Endometrium (tissue), 2 donors: Measurements from ENCODE around the gene CHRD.

ENCODE experiments used
- FAIRE-seq: peaks from 2 replicates; lab custom pipeline; 2012; peaks lifted over from hg19 to GRCh38; lab: Jason Lieb, UNC
- donor health status: control.
- donor health status: control.

The CHRD gene

GRCh38 chr3:184360929-184361531 lies 18.8 kb upstream of the CHRD start:
- no peak for FAIRE-seq

GRCh38 chr3:184361532-184361931 lies 18.3 kb upstream of the CHRD start, which contains the start of the genes CLCN2 and POLR2H:
TSS of gene CLCN2 (minus strand) at chr3:184361605. CDS start at chr3:184361479, 126 bp downstream.
TSS of gene POLR2H (plus strand) at chr3:184361710. CDS start at chr3:184363493, 1,783 bp downstream.
- no peak for FAIRE-seq

DNA sequence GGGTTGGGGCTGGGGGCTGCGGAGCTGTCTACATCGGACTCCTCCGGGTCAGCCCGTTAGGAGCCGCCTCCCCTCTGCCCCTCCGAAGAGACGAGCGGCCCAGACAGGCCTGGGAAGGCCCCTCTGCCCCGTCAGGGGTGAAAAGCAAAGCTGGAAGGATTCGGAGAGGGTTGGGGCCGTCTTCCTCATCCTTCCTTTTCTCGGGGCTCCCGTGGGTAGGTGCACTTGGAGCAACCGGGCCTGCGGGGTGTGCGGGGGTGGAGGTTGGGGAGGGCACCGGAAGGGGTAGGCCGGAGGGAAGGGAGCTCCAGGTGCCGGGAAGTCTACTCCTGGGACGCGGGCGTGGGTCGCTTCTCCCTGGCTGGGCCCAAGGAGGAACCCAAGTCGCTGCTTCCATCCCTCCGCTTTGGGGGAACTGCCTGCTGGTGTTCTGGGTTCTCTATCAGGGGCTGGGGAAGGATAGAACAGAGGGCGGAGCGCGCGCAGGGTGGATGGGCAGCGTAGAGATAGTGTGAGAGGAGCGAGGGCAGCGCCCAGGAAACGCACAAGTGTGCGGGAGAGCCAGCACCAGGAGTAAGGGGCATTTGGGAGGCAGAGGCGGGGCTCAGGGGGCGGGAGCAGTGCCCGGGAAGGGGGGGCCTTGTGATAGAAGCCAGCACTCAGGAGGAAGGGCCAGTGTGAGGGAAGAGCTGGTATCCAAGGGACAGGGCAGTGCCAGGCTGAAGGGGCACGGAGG lies 17.8 kb upstream of the CHRD start:
- no peak for FAIRE-seq

DNA sequence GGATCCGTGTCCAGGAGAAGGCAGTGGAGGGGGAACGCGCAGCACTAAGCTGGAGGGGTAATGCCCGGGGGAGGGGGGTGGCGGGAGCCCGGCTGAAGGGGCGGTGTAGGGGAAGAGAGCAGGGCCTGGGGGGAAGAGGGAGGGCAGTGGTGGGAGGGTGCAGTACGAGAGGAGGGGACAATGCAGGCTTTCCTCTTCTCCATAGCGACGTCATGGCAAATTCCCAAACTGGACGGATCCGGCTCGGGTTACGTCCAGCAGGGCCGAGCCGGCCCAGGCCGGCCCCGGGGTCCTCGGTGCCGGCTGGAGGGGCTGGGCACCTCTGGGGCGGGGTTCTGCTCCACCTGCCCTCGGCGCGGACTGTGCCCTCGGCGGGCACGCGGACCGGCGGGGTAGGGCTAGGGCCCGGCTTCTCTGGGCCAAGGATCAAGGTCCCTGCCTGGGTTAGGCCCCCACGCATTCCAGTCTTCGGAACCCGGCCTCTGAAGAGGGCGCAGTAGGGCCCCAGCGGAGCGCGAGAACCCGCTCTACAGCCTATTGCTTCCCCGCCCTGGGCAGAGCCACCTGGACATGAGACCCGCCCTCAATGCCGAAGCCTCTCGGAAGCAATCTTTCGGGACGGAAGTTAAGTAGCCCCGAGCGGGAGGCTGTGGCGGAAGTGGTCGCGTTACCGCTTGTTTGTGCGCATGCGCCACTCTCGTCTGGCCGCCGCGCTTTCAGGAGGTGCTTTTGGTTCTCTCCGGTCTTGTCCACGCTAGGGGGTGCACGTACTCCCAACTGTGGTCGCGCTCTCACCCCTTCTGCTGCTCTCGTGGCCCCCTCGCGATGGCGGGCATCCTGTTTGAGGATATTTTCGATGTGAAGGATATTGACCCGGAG lies 16.9 kb upstream of the CHRD start:
- peak; percentile 93 for FAIRE-seq

DNA sequence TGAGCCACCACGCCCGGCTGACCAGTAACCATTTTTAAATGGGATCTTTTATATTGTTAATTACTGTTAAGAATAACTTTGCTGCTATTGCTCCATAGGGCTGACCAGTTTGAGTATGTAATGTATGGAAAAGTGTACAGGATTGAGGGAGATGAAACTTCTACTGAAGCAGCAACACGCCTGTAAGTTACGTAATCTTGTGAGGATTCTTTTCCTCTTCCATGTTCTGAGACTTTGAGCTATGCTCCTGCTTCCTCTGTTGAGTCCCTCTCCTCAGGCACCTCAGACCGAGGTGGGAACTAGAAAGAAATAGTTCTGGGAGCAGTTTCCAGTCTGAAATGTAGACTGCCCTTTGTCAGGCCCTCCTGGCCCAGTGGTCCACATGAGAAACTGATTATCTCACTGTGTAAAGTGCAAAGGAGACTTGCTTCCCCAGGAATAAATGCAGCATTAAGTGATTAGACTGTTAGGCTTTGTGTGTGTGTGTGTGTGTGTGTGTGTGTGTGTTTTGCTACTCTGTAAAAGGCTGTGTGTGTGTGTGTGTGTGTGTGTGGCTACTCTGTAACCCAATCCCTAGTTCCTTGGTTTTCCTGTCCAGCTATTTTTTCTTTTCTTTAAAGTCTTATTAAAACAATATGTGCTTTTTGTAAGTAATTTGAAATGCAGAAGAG lies 13.1 kb upstream of the CHRD start:
- no peak for FAIRE-seq

GRCh38 chr3:184368116-184368515 lies 11.7 kb upstream of the CHRD start:
- no peak for FAIRE-seq

- FAIRE-seq: no peak
Observed at GRCh38 chr3:184368586-184369183, 11.2 kb upstream of the CHRD start.

- no peak for FAIRE-seq
Observed at GRCh38 chr3:184371570-184372018, 8.3 kb upstream of the CHRD start.

DNA sequence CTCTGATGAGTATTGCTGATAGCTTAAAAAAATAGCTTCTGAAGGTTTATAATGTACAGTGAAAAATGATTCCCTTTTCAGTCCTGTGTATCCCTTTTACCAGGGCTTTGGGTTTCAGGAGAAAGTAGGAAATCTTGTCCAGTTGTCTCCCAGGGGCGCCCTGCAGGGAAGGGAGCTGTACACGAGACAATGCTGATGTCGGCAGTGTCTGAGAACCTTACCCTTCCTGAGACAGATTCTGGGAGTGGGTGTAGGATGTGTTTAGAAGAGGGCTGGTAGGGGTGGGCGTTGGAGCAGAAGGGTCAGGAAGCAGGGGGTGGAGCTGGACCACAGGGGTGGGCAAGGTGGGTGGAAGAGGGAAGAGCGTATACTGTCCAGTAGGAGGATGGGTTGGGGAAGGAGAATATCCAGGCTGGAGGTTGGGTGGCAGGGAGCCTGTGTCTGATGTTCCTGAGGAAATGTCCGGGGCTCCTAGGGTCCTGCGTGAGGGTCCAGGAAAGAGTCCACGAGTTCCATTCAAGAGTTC lies 7.5 kb upstream of the CHRD start:
- no peak for FAIRE-seq

GRCh38 chr3:184372911-184373310 lies 6.9 kb upstream of the CHRD start:
- FAIRE-seq: no peak

DNA sequence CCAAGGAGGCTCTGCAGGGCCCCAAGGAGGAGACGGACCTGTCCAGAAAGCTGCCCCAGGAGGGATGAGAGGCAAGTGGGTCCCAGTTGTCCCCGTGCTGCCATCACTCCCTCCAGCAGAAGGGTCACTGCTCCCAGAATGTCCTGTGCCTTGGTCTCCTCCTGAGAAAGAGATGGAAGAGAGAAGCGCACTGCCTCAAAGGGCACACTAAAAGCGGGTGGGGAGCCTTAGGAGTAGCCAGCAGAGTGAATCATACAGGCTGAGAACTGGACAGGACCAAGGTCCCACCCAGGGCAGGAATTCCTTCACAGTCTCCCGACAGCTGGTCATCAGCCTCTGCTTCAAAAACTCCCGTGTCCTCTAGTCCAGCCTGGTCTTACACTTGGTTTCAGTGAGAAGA lies 6.4 kb upstream of the CHRD start:
- FAIRE-seq: no peak

DNA sequence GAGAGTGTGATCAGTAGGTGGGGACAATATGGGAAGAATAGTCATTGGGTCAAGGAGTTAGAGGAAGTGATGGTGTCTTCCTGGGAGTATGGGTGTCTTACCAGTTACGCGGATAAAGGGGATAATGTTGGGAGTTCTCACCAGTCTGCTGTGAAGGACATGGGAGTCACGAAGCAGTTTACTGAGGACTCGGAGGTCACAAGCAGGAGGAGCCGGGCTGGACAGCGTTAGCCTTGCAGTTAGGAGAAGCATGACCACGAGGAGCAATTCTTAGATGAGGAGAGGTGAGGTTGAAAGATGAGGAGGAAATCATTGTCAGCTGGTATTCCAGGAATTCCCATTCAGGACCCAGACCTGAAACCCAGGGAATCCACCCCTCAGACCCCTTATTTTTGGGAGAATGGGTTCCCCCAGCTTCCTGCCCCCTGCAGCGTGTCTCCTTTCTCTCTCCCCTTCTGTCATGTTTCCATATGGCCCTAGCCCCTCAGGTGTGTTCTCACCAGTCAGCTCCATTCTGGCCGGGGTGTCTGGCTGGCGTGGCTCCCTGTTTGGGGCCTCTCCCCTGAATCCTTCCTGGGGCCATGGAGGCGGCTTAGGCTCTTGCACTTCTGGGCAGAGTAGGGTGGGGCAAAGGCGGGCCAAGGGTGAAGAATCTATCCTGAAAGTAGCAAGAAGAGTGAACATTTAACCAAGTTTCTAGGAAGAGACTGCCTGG lies 4.0 kb upstream of the CHRD start:
- no peak for FAIRE-seq

DNA sequence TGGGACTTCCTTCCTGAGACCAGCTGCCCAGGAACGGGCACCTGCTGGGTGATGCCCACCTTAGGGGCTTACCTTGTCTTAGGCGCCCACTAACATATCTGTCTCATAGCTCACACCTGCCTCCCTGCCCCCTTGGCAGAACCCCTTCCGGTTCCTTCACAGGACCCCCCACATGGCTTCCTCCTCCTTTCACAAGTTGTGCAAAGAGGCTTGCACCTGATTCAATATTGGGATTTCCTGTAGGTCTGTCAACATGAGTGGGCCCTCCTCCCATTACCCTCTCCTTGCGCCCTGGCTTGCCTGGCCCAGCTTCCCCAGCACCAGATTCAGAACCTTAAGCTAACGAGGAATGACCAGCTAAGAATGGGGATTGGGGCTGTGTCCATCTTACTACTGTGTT lies 2.5 kb upstream of the CHRD start:
- FAIRE-seq: no peak

GRCh38 chr3:184377882-184378445 lies 1.9 kb upstream of the CHRD start, which contains the start of gene THPO:
TSS of gene THPO (minus strand) at chr3:184378207. CDS start at chr3:184376259, 1,948 bp downstream.
- FAIRE-seq: no peak

- no peak for FAIRE-seq
Observed at GRCh38 chr3:184378651-184379357, 1.1 kb upstream of the CHRD start.

GRCh38 chr3:184380185-184380626 lies 352 bp downstream of the CHRD start:
- FAIRE-seq: no peak

DNA sequence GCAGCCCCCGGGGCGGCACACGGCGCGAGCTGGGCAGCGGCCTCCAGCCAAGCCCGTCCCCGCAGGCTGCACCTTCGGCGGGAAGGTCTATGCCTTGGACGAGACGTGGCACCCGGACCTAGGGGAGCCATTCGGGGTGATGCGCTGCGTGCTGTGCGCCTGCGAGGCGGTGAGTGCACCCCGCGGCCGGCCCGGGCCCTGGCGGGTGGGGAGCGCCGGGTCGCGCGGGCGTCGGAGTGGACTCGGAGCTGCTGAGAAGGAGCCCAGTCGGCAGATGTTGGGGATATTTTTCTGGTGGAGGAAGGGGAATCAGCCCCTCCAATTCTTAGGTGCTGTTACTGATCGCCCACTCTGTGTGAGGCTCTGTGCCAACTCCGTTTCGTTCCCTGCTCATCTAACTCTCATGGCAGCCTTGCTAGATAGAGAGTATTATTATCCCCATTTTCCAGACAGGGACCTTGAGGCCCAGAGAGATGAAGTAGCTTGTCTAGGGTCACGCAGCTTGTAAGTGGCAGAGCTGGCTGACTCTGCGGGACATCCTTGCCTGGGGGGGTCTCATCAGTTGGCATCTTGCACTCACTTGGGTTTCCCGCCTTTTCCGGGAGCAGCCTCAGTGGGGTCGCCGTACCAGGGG lies 890 bp downstream of the CHRD start:
- no peak for FAIRE-seq

- no peak for FAIRE-seq
Observed at GRCh38 chr3:184381261-184382224, 1.7 kb downstream of the CHRD start.
